Measurements from ENCODE around the gene POLR3A.

Gene POLR3A

GRCh38 chr10:77989081-77989724 is 40.1 kb downstream of the POLR3A start:
- Histone ChIP-seq H3K9me3 (ENCODE audit: severe bottlenecking) (no peaks in the 10 kb centered on the region), H3K27me3 (ENCODE audit: insufficient read depth, low read depth, severe bottlenecking) (no peaks in the 10 kb centered on the region), H3K27ac (peak overlapping the region; percentile 92), H3K4me3 (ENCODE audit: low read depth, low read length) (no peak overlapping the region), H3K36me3 (peaks cover 80% of the 10 kb centered on the region)
- TF ChIP-seq CTCF (IDR thresholded peaks at IDR 0.05; ENCODE audit: low read depth, low read length) = no peak
- DNase-seq = peak; percentile 91

DNA sequence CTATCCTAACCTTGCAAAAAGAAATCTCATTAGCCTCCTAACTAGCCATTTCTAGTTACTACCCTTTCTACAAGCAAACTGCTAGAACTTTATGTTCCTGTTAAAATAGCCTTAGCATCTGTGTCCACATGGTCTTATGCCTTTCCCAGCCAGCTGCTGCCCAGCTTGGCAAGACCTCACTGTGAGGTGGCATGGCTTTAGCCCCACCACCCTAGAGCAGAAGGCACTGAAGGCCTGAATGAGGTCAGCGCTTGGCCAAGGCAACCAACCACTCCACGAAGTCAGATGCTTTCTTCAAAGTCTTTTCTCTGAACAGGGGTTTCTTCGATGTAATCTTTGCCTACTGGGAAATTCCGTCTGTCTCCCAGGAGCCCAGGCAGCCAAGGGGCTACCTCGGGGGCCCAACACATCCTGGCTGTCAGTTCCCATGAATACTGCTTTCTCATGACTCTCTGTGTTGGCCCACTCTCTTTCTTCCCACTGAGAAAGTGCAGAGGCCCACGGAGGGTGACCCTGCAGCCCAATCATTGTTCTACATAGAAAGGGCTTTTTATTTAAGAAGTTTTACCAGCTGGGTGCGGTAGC is 41.6 kb downstream of the POLR3A start:
- TF ChIP-seq CTCF (IDR thresholded peaks at IDR 0.05; ENCODE audit: low read depth, low read length) = no peak
- DNase-seq = no peak
- Histone ChIP-seq H3K27me3 (ENCODE audit: insufficient read depth, low read depth, severe bottlenecking) (no peaks in the 10 kb centered on the region), H3K36me3 (peaks cover 80% of the 10 kb centered on the region), H3K4me3 (ENCODE audit: low read depth, low read length) (no peak overlapping the region), H3K27ac (no peak overlapping the region; the same call in 1 of the 2 replicates), H3K9me3 (ENCODE audit: severe bottlenecking) (no peaks in the 10 kb centered on the region)

DNA sequence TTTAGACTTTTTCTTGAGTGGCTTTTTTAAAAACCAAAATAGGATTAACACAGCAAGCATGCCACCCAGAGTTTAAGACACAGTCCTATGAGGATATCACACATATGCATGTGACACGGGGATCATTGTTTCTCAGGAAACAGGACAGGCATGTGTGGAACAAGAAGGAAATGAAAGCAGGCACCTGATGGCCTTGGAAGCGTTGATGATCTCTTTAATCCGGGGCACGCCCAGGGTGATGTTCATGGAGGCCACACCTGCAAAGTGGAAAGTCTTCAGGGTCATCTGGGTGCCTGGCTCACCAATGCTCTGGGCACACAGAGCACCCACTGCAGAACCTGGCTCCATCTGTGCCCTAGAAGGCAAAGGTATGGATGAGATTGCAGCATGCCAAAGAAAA is 44.3 kb downstream of the POLR3A start:
- H3K9me3 ChIP-seq (ENCODE audit: severe bottlenecking) = no peaks in the 10 kb centered on the region
- peaks cover 82% of the 10 kb centered on the region for H3K36me3 ChIP-seq
- H3K27me3 ChIP-seq (ENCODE audit: insufficient read depth, low read depth, severe bottlenecking) = no peaks in the 10 kb centered on the region
- H3K27ac ChIP-seq = peak overlapping the region; percentile 78
- TF ChIP-seq CTCF (IDR thresholded peaks at IDR 0.05; ENCODE audit: low read depth, low read length) = no peak
- no peak overlapping the region for H3K4me3 ChIP-seq (ENCODE audit: low read depth, low read length)
- peak; percentile 33 for DNase-seq

DNA sequence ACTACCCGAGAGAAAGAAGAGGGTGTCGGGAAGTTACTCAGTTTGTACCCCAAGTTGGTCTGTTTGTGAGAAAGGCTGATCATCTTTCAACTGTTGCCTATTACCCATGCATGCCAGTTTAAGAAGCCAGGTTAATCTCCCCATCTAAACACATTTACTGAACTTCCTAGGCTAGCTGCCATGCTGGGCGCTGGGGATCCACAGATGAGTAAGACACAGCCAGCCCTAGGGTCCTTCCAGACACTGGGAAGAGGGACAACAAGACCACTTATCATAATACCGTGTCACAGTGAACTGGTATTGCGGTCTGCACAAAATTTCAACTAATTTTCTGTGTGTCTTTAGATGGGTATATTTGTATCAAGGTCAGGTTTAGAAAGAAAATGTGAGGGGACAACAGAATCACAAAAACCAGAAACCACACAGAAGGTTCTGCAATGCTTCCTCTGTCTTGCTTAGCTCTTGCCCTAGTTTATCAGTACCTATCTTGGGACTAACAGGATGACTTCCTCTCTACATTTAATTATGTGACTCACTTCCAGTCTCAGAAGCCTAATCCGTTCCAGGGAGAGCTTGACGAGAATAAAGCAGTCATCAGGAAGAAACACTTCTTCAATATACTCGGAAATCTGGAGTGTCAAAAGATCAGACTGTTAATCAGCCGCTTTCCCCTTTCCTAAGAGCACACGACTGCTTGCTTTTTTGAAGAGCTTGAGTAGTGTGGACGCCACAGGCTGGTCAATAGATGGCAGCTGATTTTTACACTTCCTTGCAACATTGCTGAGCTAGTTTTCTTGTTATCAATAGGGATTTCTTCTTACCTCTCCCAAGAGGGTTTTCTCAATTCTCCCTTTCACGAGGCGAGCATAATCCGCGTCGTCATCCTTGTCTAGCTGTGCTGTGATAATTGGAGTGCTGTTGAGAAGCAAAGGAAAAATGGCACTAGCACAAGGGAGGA is 45.7 kb downstream of the POLR3A start:
- DNase-seq = peak; percentile 55
- Histone ChIP-seq H3K27me3 (ENCODE audit: insufficient read depth, low read depth, severe bottlenecking) (no peaks in the 10 kb centered on the region), H3K4me3 (ENCODE audit: low read depth, low read length) (no peak overlapping the region), H3K9me3 (ENCODE audit: severe bottlenecking) (no peaks in the 10 kb centered on the region), H3K27ac (peak overlapping the region; percentile 78), H3K36me3 (peaks cover 87% of the 10 kb centered on the region)
- no peak for TF ChIP-seq CTCF (IDR thresholded peaks at IDR 0.05; ENCODE audit: low read depth, low read length)

DNA sequence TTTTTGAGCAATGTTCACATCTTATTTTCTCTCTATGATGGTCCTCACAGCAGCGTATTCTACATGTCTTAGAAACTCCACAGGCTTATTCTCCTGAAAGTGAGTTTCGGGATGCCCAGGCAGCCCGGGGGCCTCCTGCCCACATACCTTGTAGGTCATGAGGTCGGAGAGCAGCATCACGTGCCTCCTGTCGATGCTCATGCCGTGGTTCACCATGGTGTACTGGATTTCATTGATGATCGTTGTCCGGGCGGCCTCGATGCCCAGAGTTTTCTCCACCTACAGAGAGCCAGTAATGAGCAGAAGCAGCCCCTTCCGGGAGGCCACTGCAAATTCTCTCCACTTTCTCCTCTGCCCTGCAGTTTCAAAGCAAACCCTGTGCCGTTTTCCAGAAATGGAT is 48.0 kb downstream of the POLR3A start:
- H3K9me3 ChIP-seq (ENCODE audit: severe bottlenecking) = no peaks in the 10 kb centered on the region
- no peak for TF ChIP-seq CTCF (IDR thresholded peaks at IDR 0.05; ENCODE audit: low read depth, low read length)
- peaks cover 83% of the 10 kb centered on the region for H3K36me3 ChIP-seq
- no peak for DNase-seq
- H3K27me3 ChIP-seq (ENCODE audit: insufficient read depth, low read depth, severe bottlenecking) = no peaks in the 10 kb centered on the region
- no peak overlapping the region for H3K27ac ChIP-seq
- H3K4me3 ChIP-seq (ENCODE audit: low read depth, low read length) = no peak overlapping the region

Measured in WERI-Rb-1 (cell line).